ENCODE measurements around the gene RAG2.

- TF ChIP-seq EP300 (IDR thresholded peaks at IDR 0.05) (no peak), CTCF (IDR thresholded peaks at IDR 0.05) (no peak), POLR2A (IDR thresholded peaks at IDR 0.05) (no peak)
Measured at GRCh38 chr11:36619502-36619901, 21.5 kb upstream of the RAG2 start.

Measured in stomach (tissue), 4 donors.